ENCODE data around the gene TPX2. TPM values are rescaled to one million over a fixed set of nuclear protein-coding genes. Genes with fewer than 3 reads are reported as not detected.

Gene TPX2
- total and polyA plus RNA-seq, 2 of the 8 experiments (the other 6 are each of a cell fraction or from before 2014, with no cell fraction given), result 43.6 to 125 TPM

DNA sequence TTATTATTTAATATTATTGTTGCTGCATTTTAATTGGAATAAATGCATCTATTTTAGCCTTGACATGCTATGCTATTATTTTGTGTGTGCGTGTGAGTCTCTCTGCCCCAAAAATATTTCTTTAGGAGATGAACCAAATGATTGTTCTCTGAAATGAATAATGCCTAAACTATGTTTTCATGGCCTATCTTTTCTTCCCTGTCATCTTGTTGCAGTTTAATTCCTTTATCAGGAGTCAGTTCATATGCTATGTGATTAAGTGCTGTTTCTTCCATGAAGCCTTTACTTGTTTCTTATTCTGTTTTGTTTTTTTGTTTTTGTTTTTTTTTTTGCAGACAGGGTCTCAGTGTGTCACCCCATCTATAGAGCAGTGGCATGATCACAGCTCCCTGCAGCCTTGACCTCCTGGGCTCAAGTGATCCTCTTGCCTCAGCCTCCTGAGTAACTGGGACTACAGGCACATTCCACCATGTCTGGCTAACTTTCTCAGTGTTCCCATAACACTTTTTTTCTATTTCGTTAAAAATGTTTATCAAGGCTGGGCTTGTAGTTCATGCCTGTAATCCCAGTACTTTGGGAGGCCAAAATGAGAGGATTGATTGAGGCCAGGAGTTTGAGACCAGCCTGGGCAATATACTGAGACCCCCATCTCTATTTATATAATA is 25.7 kb downstream of the TPX2 start (continued):
- TF ChIP-seq, protein P1, sequence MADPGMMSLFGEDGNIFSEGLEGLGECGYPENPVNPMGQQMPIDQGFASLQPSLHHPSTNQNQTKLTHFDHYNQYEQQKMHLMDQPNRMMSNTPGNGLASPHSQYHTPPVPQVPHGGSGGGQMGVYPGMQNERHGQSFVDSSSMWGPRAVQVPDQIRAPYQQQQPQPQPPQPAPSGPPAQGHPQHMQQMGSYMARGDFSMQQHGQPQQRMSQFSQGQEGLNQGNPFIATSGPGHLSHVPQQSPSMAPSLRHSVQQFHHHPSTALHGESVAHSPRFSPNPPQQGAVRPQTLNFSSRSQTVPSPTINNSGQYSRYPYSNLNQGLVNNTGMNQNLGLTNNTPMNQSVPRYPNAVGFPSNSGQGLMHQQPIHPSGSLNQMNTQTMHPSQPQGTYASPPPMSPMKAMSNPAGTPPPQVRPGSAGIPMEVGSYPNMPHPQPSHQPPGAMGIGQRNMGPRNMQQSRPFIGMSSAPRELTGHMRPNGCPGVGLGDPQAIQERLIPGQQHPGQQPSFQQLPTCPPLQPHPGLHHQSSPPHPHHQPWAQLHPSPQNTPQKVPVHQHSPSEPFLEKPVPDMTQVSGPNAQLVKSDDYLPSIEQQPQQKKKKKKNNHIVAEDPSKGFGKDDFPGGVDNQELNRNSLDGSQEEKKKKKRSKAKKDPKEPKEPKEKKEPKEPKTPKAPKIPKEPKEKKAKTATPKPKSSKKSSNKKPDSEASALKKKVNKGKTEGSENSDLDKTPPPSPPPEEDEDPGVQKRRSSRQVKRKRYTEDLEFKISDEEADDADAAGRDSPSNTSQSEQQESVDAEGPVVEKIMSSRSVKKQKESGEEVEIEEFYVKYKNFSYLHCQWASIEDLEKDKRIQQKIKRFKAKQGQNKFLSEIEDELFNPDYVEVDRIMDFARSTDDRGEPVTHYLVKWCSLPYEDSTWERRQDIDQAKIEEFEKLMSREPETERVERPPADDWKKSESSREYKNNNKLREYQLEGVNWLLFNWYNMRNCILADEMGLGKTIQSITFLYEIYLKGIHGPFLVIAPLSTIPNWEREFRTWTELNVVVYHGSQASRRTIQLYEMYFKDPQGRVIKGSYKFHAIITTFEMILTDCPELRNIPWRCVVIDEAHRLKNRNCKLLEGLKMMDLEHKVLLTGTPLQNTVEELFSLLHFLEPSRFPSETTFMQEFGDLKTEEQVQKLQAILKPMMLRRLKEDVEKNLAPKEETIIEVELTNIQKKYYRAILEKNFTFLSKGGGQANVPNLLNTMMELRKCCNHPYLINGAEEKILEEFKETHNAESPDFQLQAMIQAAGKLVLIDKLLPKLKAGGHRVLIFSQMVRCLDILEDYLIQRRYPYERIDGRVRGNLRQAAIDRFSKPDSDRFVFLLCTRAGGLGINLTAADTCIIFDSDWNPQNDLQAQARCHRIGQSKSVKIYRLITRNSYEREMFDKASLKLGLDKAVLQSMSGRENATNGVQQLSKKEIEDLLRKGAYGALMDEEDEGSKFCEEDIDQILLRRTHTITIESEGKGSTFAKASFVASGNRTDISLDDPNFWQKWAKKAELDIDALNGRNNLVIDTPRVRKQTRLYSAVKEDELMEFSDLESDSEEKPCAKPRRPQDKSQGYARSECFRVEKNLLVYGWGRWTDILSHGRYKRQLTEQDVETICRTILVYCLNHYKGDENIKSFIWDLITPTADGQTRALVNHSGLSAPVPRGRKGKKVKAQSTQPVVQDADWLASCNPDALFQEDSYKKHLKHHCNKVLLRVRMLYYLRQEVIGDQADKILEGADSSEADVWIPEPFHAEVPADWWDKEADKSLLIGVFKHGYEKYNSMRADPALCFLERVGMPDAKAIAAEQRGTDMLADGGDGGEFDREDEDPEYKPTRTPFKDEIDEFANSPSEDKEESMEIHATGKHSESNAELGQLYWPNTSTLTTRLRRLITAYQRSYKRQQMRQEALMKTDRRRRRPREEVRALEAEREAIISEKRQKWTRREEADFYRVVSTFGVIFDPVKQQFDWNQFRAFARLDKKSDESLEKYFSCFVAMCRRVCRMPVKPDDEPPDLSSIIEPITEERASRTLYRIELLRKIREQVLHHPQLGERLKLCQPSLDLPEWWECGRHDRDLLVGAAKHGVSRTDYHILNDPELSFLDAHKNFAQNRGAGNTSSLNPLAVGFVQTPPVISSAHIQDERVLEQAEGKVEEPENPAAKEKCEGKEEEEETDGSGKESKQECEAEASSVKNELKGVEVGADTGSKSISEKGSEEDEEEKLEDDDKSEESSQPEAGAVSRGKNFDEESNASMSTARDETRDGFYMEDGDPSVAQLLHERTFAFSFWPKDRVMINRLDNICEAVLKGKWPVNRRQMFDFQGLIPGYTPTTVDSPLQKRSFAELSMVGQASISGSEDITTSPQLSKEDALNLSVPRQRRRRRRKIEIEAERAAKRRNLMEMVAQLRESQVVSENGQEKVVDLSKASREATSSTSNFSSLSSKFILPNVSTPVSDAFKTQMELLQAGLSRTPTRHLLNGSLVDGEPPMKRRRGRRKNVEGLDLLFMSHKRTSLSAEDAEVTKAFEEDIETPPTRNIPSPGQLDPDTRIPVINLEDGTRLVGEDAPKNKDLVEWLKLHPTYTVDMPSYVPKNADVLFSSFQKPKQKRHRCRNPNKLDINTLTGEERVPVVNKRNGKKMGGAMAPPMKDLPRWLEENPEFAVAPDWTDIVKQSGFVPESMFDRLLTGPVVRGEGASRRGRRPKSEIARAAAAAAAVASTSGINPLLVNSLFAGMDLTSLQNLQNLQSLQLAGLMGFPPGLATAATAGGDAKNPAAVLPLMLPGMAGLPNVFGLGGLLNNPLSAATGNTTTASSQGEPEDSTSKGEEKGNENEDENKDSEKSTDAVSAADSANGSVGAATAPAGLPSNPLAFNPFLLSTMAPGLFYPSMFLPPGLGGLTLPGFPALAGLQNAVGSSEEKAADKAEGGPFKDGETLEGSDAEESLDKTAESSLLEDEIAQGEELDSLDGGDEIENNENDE (IDR thresholded peaks at IDR 0.05; ENCODE audit: insufficient replicate concordance, low read length), result no peak
